Transverse colon (tissue), 4 donors: ENCODE measurements around the gene EZR. TPM values are rescaled to one million over a fixed set of nuclear protein-coding genes. Genes with fewer than 3 reads are reported as not detected.
A peak's percentile ranks its signal among the peaks of the same experiment; 100 is the strongest.

Experiments
- DNase-seq: peaks from one replicate; pipeline ENCODE4 v3.0.0-alpha.2; 2019
- H3K27ac ChIP-seq, 4 donors: fragments of 200-600 bp; sonication (generic); 2 replicates each; pipeline ENCODE4 v1.5.1; 2016 to 2018; ENCODE audit warnings: inconsistent platforms in 4 of 4
- H3K27me3 ChIP-seq: fragments of 200-600 bp; sonication (generic); 2 replicates; pipeline ENCODE4 v1.5.1; 2017; ENCODE audit warnings: inconsistent platforms
- H3K36me3 ChIP-seq, 4 donors: fragments of 200-600 bp; sonication (generic); 2 replicates each; pipeline ENCODE4 v1.5.1; 2017 to 2019; ENCODE audit warnings: inconsistent platforms in 4 of 4
- H3K4me1 ChIP-seq, 4 donors: fragments of 200-600 bp; sonication (generic); 2 replicates each; pipeline ENCODE4 v1.5.1; 2017 to 2020; ENCODE audit warnings: inconsistent platforms in 4 of 4
- H3K4me3 ChIP-seq, 4 donors: fragments of 200-600 bp; sonication (generic); 1 replicate in 1 of 4; 2 replicates in 3 of 4; pipeline versions ENCODE4 v1.5.1 to v1.6.1; 2017 to 2019; ENCODE audit warnings: inconsistent platforms in 4 of 4
- H3K9me3 ChIP-seq, 2 donors: fragments of 200-600 bp; sonication (generic); 2 replicates each; pipeline ENCODE4 v1.5.1; 2017 to 2019; ENCODE audit warnings: inconsistent platforms in 2 of 2
- EP300 ChIP-seq: sonication (generic); formaldehyde crosslinking; IDR thresholded peaks from one replicate; pipeline ENCODE4 v1.6.1; 2017; ENCODE audit warnings: antibody characterized with exemption, low read depth
- POLR2A ChIP-seq: fragments of 450-650 bp; IDR thresholded peaks from one replicate; pipeline ENCODE4 v1.6.1; 2016; ENCODE audit warnings: antibody characterized with exemption, mild to moderate bottlenecking, moderate library complexity
- POLR2AphosphoS5 ChIP-seq, 3 donors: sonication (generic); formaldehyde crosslinking; IDR thresholded peaks; one replicate each; pipeline ENCODE4 v1.6.1; 2016; ENCODE audit warnings: antibody characterized with exemption in 3 of 3
- WGBS, 2 donors: methylation state at CpG; one replicate each; pipeline ENCODE4 v1.1.5; 2018; ENCODE audit warnings: low coverage in 1 of 2; 5-methylcytosine and 5-hydroxymethylcytosine counted together
- in situ Hi-C, 4 donors: fragments of 200-750 bp; cut with MboI; loops; one replicate each; pipeline versions ENCODE4 v1.15.0 to v1.15.1; 2017; ENCODE audit warnings: low sequenced_read_pairs in 3 of 4, low pct_ligation_motif_present in 1 of 4, low pct_unique_long_range_greater_than_20kb in 1 of 4
- intact Hi-C: fragments of 100-400 bp; cut with DNase I; formaldehyde crosslinking; loops from one replicate; pipeline ENCODE4 v1.15.1; 2023; ENCODE audit warnings: low total_unique reads
- total RNA-seq, 4 donors: library from RNA; depleted of rRNA; stranded (reverse); fragments of >200 nt; gene quantifications; one replicate each; pipeline ENCODE4 v1.1.0, GENCODE V29; 2016
- TF ChIP-seq, protein P1 (sequence below), 5 experiments: fragments of 200-600 bp in 3 of 5; fragments of 450-650 bp in 2 of 5; sonication (generic) in 3 of 5; IDR thresholded peaks; 1 replicate in 2 of 5; 2 replicates in 3 of 5; pipeline ENCODE4 v1.5.1; 2016 to 2017; ENCODE audit warnings: antibody characterized with exemption in 5 of 5, inconsistent platforms in 3 of 5, mild to moderate bottlenecking in 2 of 5, moderate library complexity in 1 of 5

EZR gene
- total RNA-seq, 4 donors from 2014 or later: 149 to 430 (median 319) TPM

DNA sequence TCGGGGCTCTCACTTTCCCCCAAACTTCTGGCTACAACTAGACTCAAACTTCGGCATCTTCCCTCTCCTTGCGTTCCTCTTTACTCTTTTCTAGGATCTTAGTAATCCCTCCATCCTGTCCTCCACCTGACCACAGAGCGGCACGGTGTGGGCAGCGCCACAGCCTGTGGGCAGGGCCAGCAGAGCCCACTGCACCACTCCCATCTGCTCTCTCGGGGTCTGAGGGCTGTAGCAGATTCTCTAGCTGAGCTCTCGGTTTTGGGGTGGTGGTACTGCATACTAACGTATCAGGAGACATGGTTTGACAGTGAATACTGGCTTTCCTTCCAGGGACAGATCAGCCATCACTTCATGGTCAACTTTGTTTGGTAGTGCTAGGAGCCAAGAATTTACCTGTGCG, 57.4 kb downstream of the EZR start:
- no peaks in the 10 kb centered on the region for H3K4me1 ChIP-seq
- intact Hi-C loops (no loop called here), in situ Hi-C loops (no loop called here)
- H3K27ac ChIP-seq: no peak overlapping the region
- H3K27me3 ChIP-seq: no peaks in the 10 kb centered on the region
- 91 to 96% methylated on average over 3 to 10 of the region's 10 CpGs for WGBS, 2 donors
- H3K9me3 ChIP-seq: no peaks in the 10 kb centered on the region
- peaks cover 0 to 20% (median 4%) of the 10 kb centered on the region in 4 donors for H3K36me3 ChIP-seq
- H3K4me3 ChIP-seq: no peak overlapping the region
- DNase-seq: no peak
- TF ChIP-seq EP300: no peak
- peak in 1 of 3 donors; percentile 7 for TF ChIP-seq POLR2AphosphoS5 (IDR thresholded peaks at IDR 0.05)

DNA sequence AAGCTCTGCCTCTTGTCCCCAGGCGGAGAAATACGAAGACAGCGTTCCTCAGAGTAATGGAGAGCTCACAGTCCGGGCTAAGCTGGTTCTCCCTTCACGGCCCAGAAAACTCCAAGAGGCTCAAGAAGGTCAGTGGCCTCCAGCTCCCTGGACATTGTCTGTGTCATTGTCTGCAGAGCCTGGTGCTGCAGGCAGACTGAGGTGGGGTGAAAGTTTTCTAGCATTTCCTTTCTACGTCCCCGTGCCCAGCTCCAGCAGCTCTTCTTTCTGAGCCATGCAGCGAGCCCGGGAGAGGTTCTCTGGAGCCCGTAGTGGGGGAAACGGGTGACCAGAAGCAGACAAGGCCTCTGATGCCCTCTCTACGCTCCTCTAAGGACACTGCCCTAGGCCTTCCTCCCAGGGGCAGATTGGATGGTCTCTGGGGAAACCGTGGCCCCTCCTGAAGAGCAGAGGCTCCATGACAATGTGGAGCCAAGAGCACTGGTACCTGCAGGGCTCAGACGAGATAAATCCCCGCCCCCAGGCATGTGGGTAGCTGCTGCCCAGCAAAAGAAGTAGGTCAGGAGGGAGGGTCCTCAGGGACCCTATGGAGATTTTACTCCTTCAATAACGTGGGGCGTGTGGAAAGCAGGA, 58.4 kb downstream of the EZR start:
- Histone ChIP-seq H3K4me3 (no peak overlapping the region), H3K27ac (no peak overlapping the region), H3K36me3 (peaks cover 0 to 11% (median 3%) of the 10 kb centered on the region in 4 donors), H3K4me1 (no peaks in the 10 kb centered on the region), H3K27me3 (no peaks in the 10 kb centered on the region), H3K9me3 (no peaks in the 10 kb centered on the region)
- no peak for DNase-seq
- 51 to 90% methylated on average over 3 to 17 of the region's 17 CpGs for WGBS, 2 donors
- TF ChIP-seq EP300: no peak
- no peak for TF ChIP-seq POLR2AphosphoS5 (IDR thresholded peaks at IDR 0.05)
- TF ChIP-seq, protein P1, sequence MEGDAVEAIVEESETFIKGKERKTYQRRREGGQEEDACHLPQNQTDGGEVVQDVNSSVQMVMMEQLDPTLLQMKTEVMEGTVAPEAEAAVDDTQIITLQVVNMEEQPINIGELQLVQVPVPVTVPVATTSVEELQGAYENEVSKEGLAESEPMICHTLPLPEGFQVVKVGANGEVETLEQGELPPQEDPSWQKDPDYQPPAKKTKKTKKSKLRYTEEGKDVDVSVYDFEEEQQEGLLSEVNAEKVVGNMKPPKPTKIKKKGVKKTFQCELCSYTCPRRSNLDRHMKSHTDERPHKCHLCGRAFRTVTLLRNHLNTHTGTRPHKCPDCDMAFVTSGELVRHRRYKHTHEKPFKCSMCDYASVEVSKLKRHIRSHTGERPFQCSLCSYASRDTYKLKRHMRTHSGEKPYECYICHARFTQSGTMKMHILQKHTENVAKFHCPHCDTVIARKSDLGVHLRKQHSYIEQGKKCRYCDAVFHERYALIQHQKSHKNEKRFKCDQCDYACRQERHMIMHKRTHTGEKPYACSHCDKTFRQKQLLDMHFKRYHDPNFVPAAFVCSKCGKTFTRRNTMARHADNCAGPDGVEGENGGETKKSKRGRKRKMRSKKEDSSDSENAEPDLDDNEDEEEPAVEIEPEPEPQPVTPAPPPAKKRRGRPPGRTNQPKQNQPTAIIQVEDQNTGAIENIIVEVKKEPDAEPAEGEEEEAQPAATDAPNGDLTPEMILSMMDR (IDR thresholded peaks at IDR 0.05): no peak
- no peak for TF ChIP-seq POLR2A
- in situ Hi-C loops: no loop called here
- intact Hi-C loops: no loop called here

DNA sequence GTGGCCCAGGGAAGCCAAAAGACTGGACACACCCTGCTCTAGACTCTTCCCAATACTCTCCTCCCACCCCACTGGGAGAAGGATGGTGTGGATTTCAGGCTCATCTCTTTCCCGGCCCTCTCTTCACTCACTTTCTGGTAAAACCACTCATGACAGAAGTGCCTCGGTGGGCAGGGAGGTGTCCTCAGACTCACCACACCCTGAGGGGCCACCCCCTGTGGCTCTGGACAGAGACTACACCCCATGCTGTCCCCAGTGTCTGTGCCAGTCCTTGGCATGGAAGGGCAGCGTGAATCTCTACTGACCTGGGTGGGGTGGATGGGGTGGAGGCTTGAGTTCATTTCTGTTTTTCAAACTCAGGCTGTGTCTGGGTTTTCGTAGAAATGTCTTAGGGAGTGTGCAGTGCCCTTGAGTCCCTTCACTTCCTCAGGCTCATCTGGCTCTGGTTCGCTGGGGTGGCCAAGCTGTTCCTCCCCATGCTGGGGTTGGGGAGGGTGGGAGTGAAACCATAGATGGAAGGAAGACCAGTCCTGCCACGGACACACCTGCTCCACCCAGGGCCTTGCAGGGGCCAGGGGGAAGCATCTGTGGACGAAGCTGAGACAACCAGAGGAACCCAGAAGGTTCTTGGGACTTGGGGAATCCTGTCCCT, 59.1 kb downstream of the EZR start:
- H3K27ac ChIP-seq: no peak overlapping the region
- in situ Hi-C loops: no loop called here
- no peak overlapping the region for H3K4me3 ChIP-seq
- TF ChIP-seq POLR2AphosphoS5 (IDR thresholded peaks at IDR 0.05) (no peak), POLR2A (no peak), EP300 (no peak)
- TF ChIP-seq, protein P1 (IDR thresholded peaks at IDR 0.05): no peak
- no peaks in the 10 kb centered on the region for H3K9me3 ChIP-seq
- WGBS, 2 donors: 79 to 85% methylated on average over 2 to 7 of the region's 7 CpGs
- DNase-seq: no peak
- peaks cover 0 to 6% (median 0%) of the 10 kb centered on the region in 4 donors for H3K36me3 ChIP-seq
- no peaks in the 10 kb centered on the region for H3K4me1 ChIP-seq
- intact Hi-C loops: no loop called here
- H3K27me3 ChIP-seq: no peaks in the 10 kb centered on the region

DNA sequence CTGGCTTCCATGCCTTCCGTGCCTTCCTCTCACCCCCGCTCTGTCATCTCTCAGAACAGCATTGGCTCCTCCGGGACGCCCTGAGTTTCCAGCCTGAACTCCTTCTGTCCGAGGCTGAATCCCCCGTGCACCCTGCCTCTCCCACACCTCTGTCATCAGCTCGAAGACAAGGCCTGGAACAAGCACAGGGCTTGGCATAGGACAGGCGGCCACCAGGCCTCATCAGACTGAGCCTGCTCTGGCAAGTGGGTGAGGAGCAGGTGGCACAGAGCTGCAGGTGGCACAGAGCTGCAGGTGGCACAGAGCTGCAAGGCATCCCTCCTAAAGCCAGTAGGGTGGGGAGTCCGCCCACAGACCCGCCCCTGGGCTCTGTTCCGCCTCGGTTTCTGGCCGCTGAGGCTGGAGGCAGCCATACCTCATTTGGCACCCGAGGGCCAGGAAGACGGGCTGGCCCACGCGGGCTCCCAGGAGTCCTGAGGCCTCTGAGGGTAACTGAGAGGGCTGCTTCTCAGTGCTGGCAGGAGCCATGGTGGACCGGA, 60.2 kb downstream of the EZR start:
- no peaks in the 10 kb centered on the region for H3K36me3 ChIP-seq
- TF ChIP-seq POLR2AphosphoS5 (IDR thresholded peaks at IDR 0.05) (no peak), POLR2A (no peak), EP300 (no peak)
- TF ChIP-seq, protein P1 (IDR thresholded peaks at IDR 0.05): no peak
- H3K9me3 ChIP-seq: no peaks in the 10 kb centered on the region
- no peaks in the 10 kb centered on the region for H3K27me3 ChIP-seq
- no peak overlapping the region for H3K4me3 ChIP-seq
- H3K27ac ChIP-seq: no peak overlapping the region
- 79% methylated on average over 18 of the region's 18 CpGs; no CpG with 5 or more reads in 1 of the 2 donors for WGBS, 2 donors
- intact Hi-C loops (no loop called here), in situ Hi-C loops (no loop called here)
- no peak for DNase-seq
- no peaks in the 10 kb centered on the region for H3K4me1 ChIP-seq
